HG03558 (cell line): ENCODE results near the gene EDNRA.

Source experiments
- ATAC-seq: cut with Tn5 transposase; IDR thresholded peaks from one replicate; pipeline ENCODE4 v1.9.1; 2021; ENCODE audit warnings: moderate number of reproducible peaks; ENCODE audit not compliant: unreplicated experiment; ENCODE audit errors: extremely low read depth

The EDNRA gene

DNA sequence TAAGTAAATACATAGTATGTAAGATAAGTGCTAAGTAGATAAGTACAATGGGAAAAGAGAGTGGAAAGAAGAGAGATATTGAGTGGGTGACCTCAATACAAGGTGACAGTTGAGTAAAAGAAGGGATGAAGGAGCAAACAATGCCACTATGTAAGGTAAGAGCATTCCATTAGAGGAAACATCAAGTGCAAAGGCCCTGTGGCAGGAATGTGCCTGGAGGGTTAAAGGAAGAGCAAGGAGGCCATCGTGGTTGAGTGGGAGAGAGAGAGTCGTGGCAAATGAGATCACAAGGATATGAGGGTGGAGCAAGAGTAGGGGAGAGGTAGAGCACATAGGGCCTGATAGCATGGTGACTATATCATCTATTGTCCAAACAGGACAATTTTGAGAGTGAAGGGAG, 13.4 kb downstream of the EDNRA start:
- ATAC-seq: no peak

GRCh38 chr4:147496500-147496899, 15.6 kb downstream of the EDNRA start:
- no peak for ATAC-seq

- ATAC-seq: no peak
Measured at GRCh38 chr4:147498031-147498660, 17.2 kb downstream of the EDNRA start.

- ATAC-seq: no peak
Measured at GRCh38 chr4:147508346-147508745, 27.4 kb downstream of the EDNRA start.

- no peak for ATAC-seq
Measured at GRCh38 chr4:147509386-147509785, 28.5 kb downstream of the EDNRA start.

DNA sequence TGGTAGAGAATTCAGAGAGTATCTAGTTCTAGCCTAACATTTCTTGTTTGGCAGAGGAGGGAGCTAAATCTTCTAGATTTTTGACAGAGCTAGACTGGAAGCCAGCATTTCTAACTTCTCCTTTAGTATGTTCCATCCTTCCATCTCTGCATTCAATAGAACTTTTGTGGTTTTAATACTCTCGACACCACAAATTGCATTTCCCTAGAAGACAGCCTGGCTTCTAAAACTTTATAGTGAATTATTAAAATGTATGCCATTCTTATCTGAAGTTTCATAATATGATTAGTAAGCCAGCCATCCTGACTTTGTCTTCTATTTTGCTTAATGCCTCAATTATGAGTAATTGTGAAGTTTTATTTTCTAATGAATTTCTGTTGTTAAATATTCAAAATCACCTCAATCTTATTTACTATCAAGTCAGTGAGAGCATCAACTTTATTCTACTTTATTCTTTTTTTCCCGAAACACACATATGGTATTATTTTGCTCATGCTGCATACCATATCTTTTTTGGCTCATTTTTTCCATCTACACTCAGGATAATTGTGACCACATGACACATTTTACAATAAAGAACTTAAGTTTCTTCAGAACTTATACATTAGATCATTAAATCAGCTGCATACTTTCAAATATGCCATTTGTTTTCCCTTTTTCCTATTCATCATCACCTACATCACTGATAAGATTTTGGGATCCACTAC, 30.2 kb downstream of the EDNRA start:
- no peak for ATAC-seq

DNA sequence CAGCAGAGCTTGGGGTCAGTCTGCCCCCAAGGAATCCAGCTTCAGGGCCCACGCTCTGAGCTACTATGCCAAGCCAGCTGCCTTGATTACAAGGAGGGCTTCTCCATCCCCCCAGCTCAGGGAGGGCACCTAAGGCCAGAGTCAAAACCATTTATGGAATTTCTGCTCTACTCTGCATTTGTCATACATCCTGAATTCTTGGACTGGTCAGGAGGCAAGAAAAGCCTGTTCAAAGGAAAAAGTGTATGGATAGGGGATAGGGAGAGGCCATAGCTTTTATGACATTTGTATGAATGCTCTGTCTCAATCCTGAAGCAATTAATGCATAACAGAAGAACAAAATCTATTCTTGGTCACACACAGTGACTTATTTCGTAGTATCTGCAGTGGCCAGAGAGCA, 32.2 kb downstream of the EDNRA start:
- no peak for ATAC-seq

DNA sequence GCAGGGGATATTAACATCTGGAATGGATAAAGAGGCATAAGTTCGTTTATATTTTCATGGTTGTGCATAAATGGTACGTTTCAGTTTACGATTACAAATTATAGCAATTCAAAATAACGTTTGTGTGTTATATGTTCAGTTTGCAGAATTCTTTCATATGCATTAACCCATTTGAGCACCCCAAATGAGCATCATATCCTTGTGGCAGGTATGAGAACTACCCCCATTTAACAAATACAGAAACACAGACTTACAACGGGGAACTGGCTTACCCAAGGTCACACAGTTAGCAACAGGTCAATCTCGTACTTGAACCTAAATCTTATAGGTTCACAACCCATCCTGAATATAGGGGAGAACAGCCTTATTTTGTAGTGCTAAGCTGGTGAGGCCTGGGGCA, 33.1 kb downstream of the EDNRA start:
- ATAC-seq: no peak

- ATAC-seq: no peak
Measured at GRCh38 chr4:147515220-147515936, 34.5 kb downstream of the EDNRA start.

GRCh38 chr4:147516133-147516532, 35.2 kb downstream of the EDNRA start:
- ATAC-seq: no peak

DNA sequence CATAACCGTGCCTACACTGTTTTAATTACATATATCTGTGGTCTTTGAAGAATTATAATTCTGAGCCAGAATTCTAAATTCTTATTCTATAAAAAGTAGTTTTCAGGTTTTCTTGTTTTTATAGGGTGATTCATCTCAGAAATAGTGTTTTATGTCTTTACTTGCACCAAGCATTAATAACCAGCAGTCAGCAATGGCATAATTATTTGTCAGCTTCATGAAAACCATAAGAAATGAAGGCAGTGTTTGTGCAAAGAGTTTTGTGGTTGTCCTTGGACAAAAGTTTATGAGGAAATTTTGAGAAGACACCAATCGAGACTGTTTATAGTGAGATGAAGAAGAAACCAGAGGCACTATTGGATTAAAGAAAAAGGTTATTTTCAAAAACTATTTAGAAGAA, 37.2 kb downstream of the EDNRA start:
- no peak for ATAC-seq

DNA sequence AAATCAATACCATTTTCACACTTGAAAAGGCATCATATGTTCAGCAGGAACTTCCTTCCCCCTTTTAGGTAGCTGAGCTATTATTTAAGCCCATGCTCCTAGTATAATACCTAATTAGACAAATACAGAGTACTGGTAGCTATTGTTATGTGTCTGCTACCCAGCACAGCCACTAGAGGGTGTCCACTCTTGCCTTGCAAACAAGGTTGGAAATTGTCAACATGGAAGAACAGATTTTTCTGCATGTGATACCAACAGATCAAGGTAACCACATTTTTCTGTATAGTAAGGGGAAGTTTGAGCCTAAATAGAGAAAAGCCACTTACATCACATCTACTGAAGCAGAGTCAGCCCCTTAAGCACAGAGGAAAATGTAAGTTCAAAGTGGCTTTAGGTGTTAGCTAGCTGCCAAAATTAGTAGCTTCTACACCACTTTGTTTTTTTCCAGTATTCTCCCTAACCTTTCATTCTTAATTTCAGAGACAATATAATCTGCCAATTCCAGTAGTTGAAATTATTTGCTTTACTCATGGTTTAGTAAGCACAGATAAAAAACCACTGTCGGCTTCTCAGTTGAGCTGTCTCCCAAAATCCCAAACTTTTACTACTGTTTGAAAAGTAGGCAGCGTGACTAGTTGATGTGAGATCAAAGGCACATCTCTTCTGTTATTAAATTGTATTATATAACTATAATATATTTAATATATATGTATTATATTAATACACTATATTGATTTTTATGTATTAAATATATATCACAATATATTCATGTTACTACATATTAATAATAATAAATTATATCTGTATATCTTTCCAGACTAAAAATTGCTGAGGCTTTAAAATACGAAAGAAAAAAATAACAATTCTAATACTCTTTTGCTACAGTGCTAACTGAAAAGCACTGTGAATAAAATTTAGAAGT, 38.2 kb downstream of the EDNRA start:
- ATAC-seq: peak; percentile 94

GRCh38 chr4:147524601-147525000, 43.7 kb downstream of the EDNRA start:
- ATAC-seq: no peak

GRCh38 chr4:147525494-147526271, 44.8 kb downstream of the EDNRA start:
- ATAC-seq: no peak

- ATAC-seq: no peak
Measured at GRCh38 chr4:147526272-147526654, 45.4 kb downstream of the EDNRA start.

- ATAC-seq: no peak
Measured at GRCh38 chr4:147528054-147528453, 47.2 kb downstream of the EDNRA start.

GRCh38 chr4:147530134-147530533, 49.2 kb downstream of the EDNRA start:
- no peak for ATAC-seq

GRCh38 chr4:147530723-147531122, 49.8 kb downstream of the EDNRA start:
- ATAC-seq: no peak

- ATAC-seq: no peak
Measured at GRCh38 chr4:147532896-147533295, 52.0 kb downstream of the EDNRA start.

DNA sequence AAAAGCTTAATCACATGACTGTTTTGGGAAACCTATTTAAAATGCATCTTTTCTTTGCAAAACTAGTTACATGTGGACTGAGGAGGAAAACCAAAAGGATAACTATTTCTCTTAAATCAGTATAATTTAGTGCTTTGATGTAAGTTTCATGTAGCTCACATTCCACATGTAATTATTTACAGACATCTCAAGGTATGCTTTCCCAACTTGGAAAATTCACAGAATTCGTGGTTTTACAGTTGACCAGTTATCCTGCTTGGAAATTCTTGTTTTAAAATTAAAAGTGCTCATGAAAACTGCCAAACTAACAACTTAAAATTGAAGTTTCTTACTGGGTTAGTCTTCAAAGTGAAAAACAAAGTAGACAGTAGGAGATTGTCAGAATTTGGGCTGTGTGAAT, 52.4 kb downstream of the EDNRA start:
- no peak for ATAC-seq
